B cell (primary cell): ENCODE data around the gene GRM4. TPM values are rescaled to one million over a fixed set of nuclear protein-coding genes. Genes with fewer than 3 reads are reported as not detected.

Experiments used
- ATAC-seq: fragments of 200-7000 bp; cut with Tn5 transposase; one replicate; pipeline ENCODE4 v1.10.0; 2021; ENCODE audit warnings: low read depth, mild to moderate bottlenecking, moderate number of reproducible peaks, moderate library complexity
- CTCF ChIA-PET: fragments of 350-600 bp; sonication (Branson Sonifier 250); formaldehyde crosslinking; loops from one replicate; lab custom pipeline; 2021; ENCODE audit warnings: antibody characterized with exemption, inconsistent platforms; lab: Charles Lee
- POLR2A ChIA-PET: fragments of 350-600 bp; sonication (Branson Sonifier 250); formaldehyde crosslinking; loops from one replicate; lab custom pipeline; 2021; ENCODE audit warnings: antibody characterized with exemption; lab: Charles Lee
- DNase-seq: peaks from one replicate; pipeline ENCODE4 v3.0.0; 2013
- H2AFZ ChIP-seq: 2 replicates; pipeline ENCODE4 v1.6.1; 2012; ENCODE audit warnings: mild to moderate bottlenecking, low read depth, low read length; ENCODE audit not compliant: insufficient read depth, poor library complexity, severe bottlenecking
- H3K27ac ChIP-seq, 2 donors: 1 replicate in 1 of 2; 2 replicates in 1 of 2; pipeline ENCODE4 v1.5.1; 2012 to 2013; ENCODE audit warnings: low read length in 2 of 2, mild to moderate bottlenecking in 2 of 2, moderate library complexity in 1 of 2
- H3K27me3 ChIP-seq, 4 experiments: fragments of 200-600 bp in 1 of 4; sonication (generic) in 1 of 4; replicated peaks in 1 of 4; 1 replicate in 2 of 4; 2 replicates in 2 of 4; pipeline versions ENCODE4 v1.6.1 to v1.7.0; 2013 to 2016; ENCODE audit warnings: low read length in 3 of 4, mild to moderate bottlenecking in 2 of 4, mixed read lengths in 1 of 4, moderate library complexity in 1 of 4; ENCODE audit not compliant: insufficient read depth in 4 of 4, control insufficient read depth in 3 of 4; ENCODE audit errors: control extremely low read depth in 1 of 4
- H3K36me3 ChIP-seq, 2 experiments: replicated peaks in 1 of 2; 1 replicate in 1 of 2; 2 replicates in 1 of 2; pipeline versions ENCODE4 v1.6.1 to v1.7.1; 2013; ENCODE audit warnings: low read length in 1 of 2; ENCODE audit not compliant: insufficient read depth in 2 of 2, control insufficient read depth in 1 of 2; ENCODE audit errors: control extremely low read depth in 1 of 2, extremely low read depth in 1 of 2
- H3K4me1 ChIP-seq, 2 donors: fragments of 200-600 bp in 1 of 2; sonication (generic) in 1 of 2; 1 replicate in 1 of 2; 2 replicates in 1 of 2; pipeline versions ENCODE4 v1.5.1 to v1.6.1; 2013 to 2017; ENCODE audit warnings: low read length in 2 of 2; ENCODE audit not compliant: control insufficient read depth in 2 of 2, insufficient read depth in 2 of 2
- H3K4me2 ChIP-seq: replicated peaks from 2 replicates; pipeline ENCODE3; 2012; ENCODE audit warnings: mild to moderate bottlenecking, low read depth, low read length; ENCODE audit not compliant: poor library complexity, severe bottlenecking
- H3K4me3 ChIP-seq, 5 experiments: fragments of 200-600 bp in 1 of 5; sonication (generic) in 1 of 5; 1 replicate in 3 of 5; 2 replicates in 2 of 5; pipeline versions ENCODE4 v1.5.1 to v1.7.0; 2011 to 2016; ENCODE audit warnings: low read length in 4 of 5, mild to moderate bottlenecking in 4 of 5, low read depth in 2 of 5, control low read depth in 1 of 5, moderate library complexity in 1 of 5; ENCODE audit not compliant: insufficient read depth in 1 of 5; ENCODE audit errors: control extremely low read depth in 1 of 5, extremely low read depth in 1 of 5
- H3K79me2 ChIP-seq: fragments of 200-600 bp; sonication (generic); one replicate; pipeline ENCODE4 v1.6.0; 2016; ENCODE audit warnings: low read length; ENCODE audit not compliant: control insufficient read depth, insufficient read depth
- H3K9ac ChIP-seq: fragments of 200-600 bp; sonication (generic); 2 replicates; pipeline ENCODE4 v1.6.1; 2017; ENCODE audit warnings: mild to moderate bottlenecking, low read length, moderate library complexity
- H3K9me3 ChIP-seq, 3 donors: one replicate each; pipeline versions ENCODE4 v1.6.1 to v1.7.1; 2013; ENCODE audit warnings: low read length in 2 of 3; ENCODE audit not compliant: control insufficient read depth in 2 of 3, insufficient read depth in 1 of 3; ENCODE audit errors: control extremely low read depth in 1 of 3
- H4K20me1 ChIP-seq: 2 replicates; pipeline ENCODE4 v1.6.0; 2012; ENCODE audit warnings: mild to moderate bottlenecking, low read length; ENCODE audit not compliant: insufficient read depth, control insufficient read depth, poor library complexity, severe bottlenecking
- H3K27ac Mint-ChIP-seq: one replicate; pipeline ENCODE4 v1.8.0; 2021; ENCODE audit warnings: mixed read lengths
- H3K27me3 Mint-ChIP-seq: one replicate; pipeline ENCODE4 v1.8.0; 2021; ENCODE audit warnings: mixed read lengths
- H3K4me1 Mint-ChIP-seq: one replicate; pipeline ENCODE4 v1.8.0; 2021; ENCODE audit warnings: mixed read lengths
- H3K4me3 Mint-ChIP-seq: one replicate; pipeline ENCODE4 v1.8.0; 2021; ENCODE audit warnings: mixed read lengths
- H3K9me3 Mint-ChIP-seq: one replicate; pipeline ENCODE4 v1.8.0; 2022; ENCODE audit warnings: mixed read lengths; ENCODE audit not compliant: insufficient read depth
- CTCF ChIP-seq: fragments of 200-600 bp; IDR thresholded peaks from one replicate; pipeline ENCODE4 v1.8.0; 2022; ENCODE audit warnings: antibody characterized with exemption, mild to moderate bottlenecking
- EZH2 ChIP-seq: IDR thresholded peaks from 2 replicates; pipeline ENCODE4 v1.6.1; 2012; ENCODE audit warnings: borderline replicate concordance, low read depth, mild to moderate bottlenecking, moderate library complexity, low read length; ENCODE audit not compliant: insufficient read depth, poor library complexity, severe bottlenecking
- WGBS: methylation state at CpG from one replicate; pipeline ENCODE4 v1.1.5; 2013; ENCODE audit warnings: missing lambda C conversion rate; ENCODE audit not compliant: insufficient coverage; 5-methylcytosine and 5-hydroxymethylcytosine counted together
- intact Hi-C: fragments of 100-400 bp; cut with micrococcal nuclease; formaldehyde crosslinking; loops from one replicate; pipeline ENCODE4 v1.10.0; 2022
- polyA plus RNA-seq: library from polyadenylated mRNA; depleted of rRNA; stranded (reverse); fragments of >200 nt; gene quantifications from 2 replicates; pipeline ENCODE4 v1.2.3, GENCODE V29; 2012
- total RNA-seq, 2 donors: library from RNA; stranded (reverse); fragments of 120-200 nt in 1 of 2; gene quantifications; 1 replicate in 1 of 2; 2 replicates in 1 of 2; pipeline versions ENCODE4 v1.2.3 to v1.2.4, GENCODE V29; 2013 to 2022

The GRM4 gene
- total and polyA plus RNA-seq, 2 donors (not counting 1 experiment from before 2014, with no cell fraction given), result 0.04 TPM; not detected in 1

- WGBS, result 2% methylated on average over 58 of the region's 58 CpGs
- Histone ChIP-seq H3K4me3 (peak overlapping the region in 3 of 5 experiments; percentile 50 to 62 (median 54)), H3K9me3 (peaks cover 0 to 18% (median 0%) of the 10 kb centered on the region in 3 donors), H4K20me1 (no peaks in the 10 kb centered on the region), H3K36me3 (no peaks in the 10 kb centered on the region), H3K4me1 (peaks cover 35 to 45% of the 10 kb centered on the region in 2 donors), H3K27me3 (peaks cover 0 to 70% (median 39%) of the 10 kb centered on the region in 4 experiments), H3K9ac (peak overlapping the region; percentile 61), H3K4me2 (peak overlapping the region; percentile 89), H2AFZ (peak overlapping the region; percentile 66), H3K27ac (no peak overlapping the region), H3K79me2 (no peaks in the 10 kb centered on the region)
- H3K9me3 Mint-ChIP-seq, result no peaks in the 10 kb centered on the region
- no peak overlapping the region for H3K27ac Mint-ChIP-seq
- H3K4me3 Mint-ChIP-seq, result peak overlapping the region; percentile 63
- intact Hi-C loops, result no loop called here
- peak; percentile 33 for DNase-seq
- no peak for TF ChIP-seq EZH2
- no peak for TF ChIP-seq CTCF
- H3K27me3 Mint-ChIP-seq, result peaks cover 61% of the 10 kb centered on the region
- ChIA-PET POLR2A (no interaction called here), CTCF (interaction anchor here (1.0 to 1.6 kb wide), 4 partner anchors 9 to 270 kb away, joined by 3 to 4 read pairs (median 4); no protein-coding TSS in a partner anchor)
- H3K4me1 Mint-ChIP-seq, result peaks cover 25% of the 10 kb centered on the region
- no peak for ATAC-seq
Observed at GRCh38 chr6:34144581-34145160, 1.2 kb downstream of the GRM4 start.
